Chondrocyte (in vitro differentiated cells): Measurements from ENCODE around the gene TMEM269. TPM values are rescaled to one million over a fixed set of nuclear protein-coding genes. Genes with fewer than 3 reads are reported as not detected.
A peak's percentile ranks its signal among the peaks of the same experiment; 100 is the strongest.

ENCODE experiments used
- DNase-seq: peaks from one replicate; pipeline ENCODE4 v3.0.0; 2021; ENCODE audit warnings: mixed read lengths, low spot score
- H3K27ac Mint-ChIP-seq: one replicate; pipeline ENCODE4 v1.8.0; 2021; ENCODE audit warnings: mild to moderate bottlenecking, moderate library complexity, mixed read lengths; ENCODE audit not compliant: unreplicated experiment
- H3K27me3 Mint-ChIP-seq: 2 replicates; pipeline ENCODE4 v1.8.0; 2021; ENCODE audit warnings: low read depth, mixed read lengths
- H3K36me3 Mint-ChIP-seq: 2 replicates; pipeline ENCODE4 v1.8.0; 2021; ENCODE audit warnings: low read depth, mixed read lengths
- H3K4me1 Mint-ChIP-seq: 2 replicates; pipeline ENCODE4 v1.8.0; 2021; ENCODE audit warnings: low read depth, mild to moderate bottlenecking, mixed read lengths
- H3K4me3 Mint-ChIP-seq: one replicate; pipeline ENCODE4 v1.8.0; 2021; ENCODE audit warnings: mild to moderate bottlenecking, moderate library complexity, mixed read lengths; ENCODE audit not compliant: unreplicated experiment
- H3K9me3 Mint-ChIP-seq: 2 replicates; pipeline ENCODE4 v1.8.0; 2021; ENCODE audit warnings: low read depth, mixed read lengths
- total RNA-seq: library from RNA; stranded (reverse); gene quantifications from 3 replicates; pipeline ENCODE4 v1.2.1, GENCODE V29; 2021
- TF ChIP-seq, protein P1 (sequence below): fragments of 200-600 bp; sonication (generic); IDR thresholded peaks from 2 replicates; pipeline ENCODE4 v1.5.0; 2021; ENCODE audit warnings: antibody characterized with exemption, mild to moderate bottlenecking, moderate library complexity

Gene TMEM269
- total RNA-seq, 1 donor from 2014 or later, result 0.20 TPM

DNA sequence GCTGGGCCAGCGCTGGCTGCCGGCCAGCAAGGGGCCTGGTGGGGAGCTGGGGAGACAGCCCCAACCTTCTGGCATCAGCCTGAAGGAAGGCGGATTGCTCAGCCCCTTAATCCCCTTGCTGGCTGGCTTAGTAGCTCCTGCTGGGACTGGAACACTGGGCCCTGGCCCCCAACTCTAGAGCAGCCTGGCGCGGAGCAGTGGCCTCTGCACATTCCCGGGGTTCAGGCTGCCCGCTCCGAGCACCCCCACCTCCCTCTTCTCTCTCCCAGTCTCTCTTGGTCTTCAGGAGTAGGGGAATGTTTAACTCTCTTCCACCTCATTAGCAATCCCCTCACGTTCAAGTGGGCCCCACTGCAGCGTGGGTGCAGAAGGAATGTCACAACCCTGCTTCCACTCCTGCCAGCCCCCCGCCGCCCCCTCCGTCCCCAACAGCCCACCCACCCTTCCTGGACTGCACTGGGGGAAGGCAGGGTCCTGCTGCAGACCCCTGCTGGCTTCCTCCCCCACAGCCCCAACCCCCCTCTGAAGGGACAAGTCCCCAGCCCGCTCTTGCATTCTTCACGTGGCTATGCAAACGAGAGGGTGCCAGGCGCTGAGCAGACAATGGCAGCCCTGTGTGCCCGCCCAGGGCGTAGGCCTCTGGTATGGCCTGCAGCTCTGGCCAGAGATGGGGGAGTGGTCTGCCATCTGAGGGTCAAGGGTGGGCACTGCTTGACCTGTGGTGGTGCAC, 43.8 kb upstream of the TMEM269 start:
- no peak overlapping the region for H3K27ac Mint-ChIP-seq
- H3K4me1 Mint-ChIP-seq, result peaks cover 16% of the 10 kb centered on the region
- no peak overlapping the region for H3K4me3 Mint-ChIP-seq
- H3K9me3 Mint-ChIP-seq, result no peaks in the 10 kb centered on the region
- DNase-seq, result no peak
- H3K27me3 Mint-ChIP-seq, result no peaks in the 10 kb centered on the region
- peaks cover 2% of the 10 kb centered on the region for H3K36me3 Mint-ChIP-seq
- TF ChIP-seq, protein P1, sequence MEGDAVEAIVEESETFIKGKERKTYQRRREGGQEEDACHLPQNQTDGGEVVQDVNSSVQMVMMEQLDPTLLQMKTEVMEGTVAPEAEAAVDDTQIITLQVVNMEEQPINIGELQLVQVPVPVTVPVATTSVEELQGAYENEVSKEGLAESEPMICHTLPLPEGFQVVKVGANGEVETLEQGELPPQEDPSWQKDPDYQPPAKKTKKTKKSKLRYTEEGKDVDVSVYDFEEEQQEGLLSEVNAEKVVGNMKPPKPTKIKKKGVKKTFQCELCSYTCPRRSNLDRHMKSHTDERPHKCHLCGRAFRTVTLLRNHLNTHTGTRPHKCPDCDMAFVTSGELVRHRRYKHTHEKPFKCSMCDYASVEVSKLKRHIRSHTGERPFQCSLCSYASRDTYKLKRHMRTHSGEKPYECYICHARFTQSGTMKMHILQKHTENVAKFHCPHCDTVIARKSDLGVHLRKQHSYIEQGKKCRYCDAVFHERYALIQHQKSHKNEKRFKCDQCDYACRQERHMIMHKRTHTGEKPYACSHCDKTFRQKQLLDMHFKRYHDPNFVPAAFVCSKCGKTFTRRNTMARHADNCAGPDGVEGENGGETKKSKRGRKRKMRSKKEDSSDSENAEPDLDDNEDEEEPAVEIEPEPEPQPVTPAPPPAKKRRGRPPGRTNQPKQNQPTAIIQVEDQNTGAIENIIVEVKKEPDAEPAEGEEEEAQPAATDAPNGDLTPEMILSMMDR, result no peak

DNA sequence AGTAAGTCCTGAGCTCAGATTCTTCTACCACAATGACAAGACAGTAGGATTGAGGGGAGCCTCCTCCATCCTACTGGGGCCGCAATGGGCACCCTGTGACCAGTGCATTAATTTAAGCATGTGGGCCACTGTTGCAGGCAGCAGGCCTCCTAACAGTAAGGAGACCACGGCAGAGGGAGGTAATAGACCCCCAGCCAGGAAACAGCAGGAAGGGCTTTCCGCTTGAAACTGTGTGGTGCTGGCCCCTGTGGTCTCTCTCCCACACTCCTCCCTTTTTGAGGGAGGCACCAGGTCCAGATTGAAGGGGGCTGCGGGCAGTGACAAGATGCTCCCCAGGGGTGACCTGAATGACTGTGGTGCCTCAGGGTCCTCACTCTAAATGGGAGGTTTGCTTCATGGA, 43.1 kb upstream of the TMEM269 start:
- Mint-ChIP-seq H3K4me3 (no peak overlapping the region), H3K27me3 (no peaks in the 10 kb centered on the region), H3K4me1 (peaks cover 16% of the 10 kb centered on the region), H3K9me3 (no peaks in the 10 kb centered on the region), H3K27ac (no peak overlapping the region), H3K36me3 (peaks cover 7% of the 10 kb centered on the region)
- DNase-seq, result no peak
- TF ChIP-seq, protein P1, result no peak

DNA sequence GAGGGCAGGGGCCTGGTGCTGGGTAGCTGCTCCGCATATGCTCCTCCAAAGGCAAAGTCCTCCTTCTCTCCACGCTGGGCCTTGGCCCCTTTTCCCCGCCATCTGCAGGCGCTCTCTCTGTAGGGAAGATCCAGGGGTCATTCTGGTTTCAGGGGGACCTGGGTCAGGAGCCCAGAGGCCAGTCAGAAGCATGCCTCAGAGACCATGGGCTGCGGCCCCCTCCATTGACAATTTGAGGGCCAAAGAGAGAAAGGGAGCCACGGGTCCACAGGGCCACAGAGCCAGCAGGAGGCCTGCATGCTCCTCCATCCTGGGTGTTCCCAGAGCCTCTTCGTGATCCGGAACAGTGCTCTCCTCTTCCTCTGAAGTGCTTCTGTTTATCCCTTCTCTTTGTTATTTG, 42.6 kb upstream of the TMEM269 start:
- Mint-ChIP-seq H3K4me3 (no peak overlapping the region), H3K27ac (no peak overlapping the region), H3K36me3 (peaks cover 11% of the 10 kb centered on the region), H3K9me3 (no peaks in the 10 kb centered on the region), H3K27me3 (no peaks in the 10 kb centered on the region), H3K4me1 (peaks cover 12% of the 10 kb centered on the region)
- no peak for DNase-seq
- TF ChIP-seq, protein P1, result no peak

DNA sequence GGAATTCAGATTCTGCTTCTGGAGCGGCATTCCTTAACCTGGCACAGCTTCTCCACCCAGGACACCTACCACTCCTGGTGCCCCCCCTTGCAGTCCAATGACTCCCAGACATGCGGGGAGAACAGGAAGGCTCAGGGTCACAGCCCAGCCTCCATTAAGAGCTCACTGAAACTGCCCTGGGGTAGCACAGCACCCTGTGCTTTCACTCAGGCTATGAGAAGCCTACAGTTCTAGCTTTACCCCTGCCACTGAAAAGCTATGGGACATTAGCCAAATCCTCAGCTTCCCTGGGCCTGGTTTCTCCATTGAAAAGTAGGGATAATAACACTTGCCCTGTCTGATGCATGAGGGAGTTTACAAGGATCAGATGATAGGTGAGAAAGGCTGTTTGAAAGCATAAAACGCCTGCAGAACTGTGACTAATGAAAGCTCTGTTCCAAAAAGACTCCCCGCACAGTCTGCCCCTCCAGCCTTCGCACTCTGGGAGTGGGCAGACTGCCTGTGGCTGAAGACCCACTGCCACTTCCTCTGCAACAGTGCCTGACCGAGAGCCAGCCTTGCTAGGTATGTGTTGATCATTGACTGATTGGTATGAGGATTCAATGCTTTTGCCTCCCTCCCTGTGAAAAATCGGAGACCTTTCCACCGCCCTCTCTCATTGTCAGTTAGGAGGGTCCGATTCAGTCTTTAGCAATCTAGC, 42.0 kb upstream of the TMEM269 start:
- peak overlapping the region; percentile 63 for H3K27ac Mint-ChIP-seq
- TF ChIP-seq, protein P1, result no peak
- H3K4me3 Mint-ChIP-seq, result no peak overlapping the region
- no peak for DNase-seq
- peaks cover 10% of the 10 kb centered on the region for H3K4me1 Mint-ChIP-seq
- H3K27me3 Mint-ChIP-seq, result no peaks in the 10 kb centered on the region
- H3K36me3 Mint-ChIP-seq, result peaks cover 12% of the 10 kb centered on the region
- H3K9me3 Mint-ChIP-seq, result no peaks in the 10 kb centered on the region

DNA sequence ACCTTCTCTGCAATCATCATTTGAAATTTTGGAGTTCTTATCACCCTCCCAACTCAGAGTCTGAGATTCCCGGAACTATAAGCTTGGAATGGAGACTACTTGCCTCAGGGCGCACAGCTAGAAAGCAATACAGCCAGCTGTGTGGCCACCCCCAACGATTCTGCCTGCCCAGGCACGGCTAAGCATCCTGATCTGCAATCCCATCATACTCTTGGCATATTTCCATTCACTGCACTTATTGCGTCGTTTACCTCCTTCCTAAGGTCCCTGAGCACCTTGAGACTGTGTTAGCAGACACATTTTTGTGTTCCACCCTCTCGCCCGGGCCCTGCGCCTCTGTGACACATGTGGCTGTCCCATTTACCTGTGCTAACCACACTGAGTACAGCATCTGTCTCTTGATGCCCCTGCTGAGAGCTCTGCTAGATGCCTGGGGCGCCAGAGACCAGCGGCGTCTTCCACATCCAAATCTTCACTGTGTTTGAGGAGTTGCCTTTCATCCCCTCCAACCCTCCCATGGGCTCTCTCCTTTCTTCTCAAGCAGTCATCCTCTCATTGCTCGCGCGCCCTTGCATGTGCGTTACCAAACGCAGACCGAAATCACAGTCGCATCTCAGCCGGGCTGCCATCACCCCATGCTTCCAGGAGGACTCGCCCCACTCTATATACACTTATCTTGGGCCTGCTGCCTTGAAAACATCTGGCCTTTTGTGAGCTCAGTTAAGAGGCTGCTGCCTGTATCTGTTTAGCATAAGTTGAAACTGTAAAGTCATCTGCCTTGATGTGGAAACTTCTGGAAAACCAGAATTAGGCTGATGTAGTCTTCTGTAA, 41.3 kb upstream of the TMEM269 start:
- Mint-ChIP-seq H3K36me3 (peaks cover 18% of the 10 kb centered on the region), H3K27ac (no peak overlapping the region), H3K9me3 (no peaks in the 10 kb centered on the region), H3K27me3 (no peaks in the 10 kb centered on the region), H3K4me1 (peaks cover 10% of the 10 kb centered on the region), H3K4me3 (no peak overlapping the region)
- DNase-seq, result no peak
- TF ChIP-seq, protein P1, result no peak
